Hepatocyte (in vitro differentiated cells): ENCODE measurements around the gene SOX6. TPM values are rescaled to one million over a fixed set of nuclear protein-coding genes. Genes with fewer than 3 reads are reported as not detected.

Experiments used
- DNase-seq: peaks from one replicate; pipeline ENCODE4 v3.0.0-alpha.2; 2016; ENCODE audit warnings: low spot score
- H2AFZ ChIP-seq: fragments of 200-600 bp; sonication (generic); 2 replicates; pipeline ENCODE4 v1.6.0; 2016; ENCODE audit warnings: antibody characterized with exemption, mild to moderate bottlenecking
- H3K27ac ChIP-seq: fragments of 200-600 bp; sonication (generic); 2 replicates; pipeline ENCODE4 v1.5.1; 2016; ENCODE audit warnings: mild to moderate bottlenecking
- H3K27me3 ChIP-seq: fragments of 200-600 bp; sonication (generic); 2 replicates; pipeline ENCODE4 v1.6.1; 2016
- H3K36me3 ChIP-seq: fragments of 200-600 bp; sonication (generic); replicated peaks from 2 replicates; pipeline ENCODE4 v1.5.1; 2016; ENCODE audit warnings: low read depth; ENCODE audit not compliant: insufficient read depth
- H3K4me1 ChIP-seq: fragments of 200-600 bp; sonication (generic); 2 replicates; pipeline ENCODE4 v1.5.1; 2016; ENCODE audit warnings: mild to moderate bottlenecking, moderate library complexity; ENCODE audit not compliant: insufficient read depth
- H3K4me2 ChIP-seq: fragments of 200-600 bp; sonication (generic); 2 replicates; pipeline ENCODE4 v1.6.0; 2016
- H3K4me3 ChIP-seq: fragments of 200-600 bp; sonication (generic); 2 replicates; pipeline ENCODE4 v1.5.1; 2016; ENCODE audit warnings: mild to moderate bottlenecking
- H3K79me2 ChIP-seq: fragments of 200-600 bp; sonication (generic); 2 replicates; pipeline ENCODE4 v1.6.0; 2017; ENCODE audit warnings: mild to moderate bottlenecking
- H3K9me2 ChIP-seq: fragments of 200-600 bp; sonication (generic); replicated peaks from 2 replicates; pipeline ENCODE4 v1.6.0; 2017; ENCODE audit warnings: mild to moderate bottlenecking; ENCODE audit not compliant: insufficient read depth
- H3K9me3 ChIP-seq: fragments of 200-600 bp; sonication (generic); 2 replicates; pipeline ENCODE4 v1.5.1; 2016; ENCODE audit warnings: low read depth, mild to moderate bottlenecking
- H4K20me1 ChIP-seq: fragments of 200-600 bp; sonication (generic); 2 replicates; pipeline ENCODE4 v1.6.0; 2016; ENCODE audit warnings: mild to moderate bottlenecking; ENCODE audit not compliant: insufficient read depth, poor library complexity, severe bottlenecking
- CTCF ChIP-seq: fragments of 200-600 bp; sonication (generic); IDR thresholded peaks from 2 replicates; pipeline ENCODE4 v1.5.1; 2016; ENCODE audit warnings: antibody characterized with exemption, mild to moderate bottlenecking; ENCODE audit not compliant: poor library complexity
- EZH2 ChIP-seq: fragments of 200-600 bp; sonication (generic); IDR thresholded peaks from 2 replicates; pipeline ENCODE4 v1.6.1; 2016; ENCODE audit warnings: antibody characterized with exemption, mild to moderate bottlenecking, borderline replicate concordance
- EZH2phosphoT487 ChIP-seq: fragments of 200-600 bp; sonication (generic); IDR thresholded peaks from one replicate; pipeline ENCODE4 v1.6.1; 2018; ENCODE audit warnings: antibody characterized with exemption, mild to moderate bottlenecking, low read depth, moderate library complexity; ENCODE audit not compliant: unreplicated experiment, severe bottlenecking
- WGBS: methylation state at CpG from one replicate; pipeline ENCODE4 v1.1.6; 2016; ENCODE audit warnings: low lambda C conversion rate; ENCODE audit errors: missing lambda C conversion rate; 5-methylcytosine and 5-hydroxymethylcytosine counted together
- polyA plus RNA-seq: library from polyadenylated mRNA; unstranded; fragments of >200 nt; fragmentation: Nextera tagmentation; extraction: Ambion mirVana; gene quantifications from 2 replicates; pipeline ENCODE4 v1.2.1, GENCODE V29; 2016
- total RNA-seq: library from RNA; depleted of rRNA; stranded (reverse); fragments of >200 nt; gene quantifications from 2 replicates; pipeline ENCODE4 v1.2.3, GENCODE V29; 2014

Gene SOX6
- total and polyA plus RNA-seq, 2 experiments from 2014 or later, result 23.2 to 75.7 TPM

- H4K20me1 ChIP-seq, result no peaks in the 10 kb centered on the region
- H3K27ac ChIP-seq, result no peak overlapping the region
- H3K36me3 ChIP-seq, result no peaks in the 10 kb centered on the region
- no peaks in the 10 kb centered on the region for H3K9me2 ChIP-seq
- DNase-seq, result no peak
- H3K9me3 ChIP-seq, result no peaks in the 10 kb centered on the region
- no peak overlapping the region for H3K4me2 ChIP-seq
- H3K79me2 ChIP-seq, result peaks cover 8% of the 10 kb centered on the region
- no peaks in the 10 kb centered on the region for H3K27me3 ChIP-seq
- no peaks in the 10 kb centered on the region for H3K4me1 ChIP-seq
- 85% methylated on average over 2 of the region's 2 CpGs for WGBS
- no peak overlapping the region for H3K4me3 ChIP-seq
- no peak overlapping the region for H2AFZ ChIP-seq
- TF ChIP-seq CTCF, result no peak
- TF ChIP-seq EZH2phosphoT487, result no peak
- no peak for TF ChIP-seq EZH2
These were observed 47.1 kb downstream of the SOX6 start for GRCh38 chr11:16309226-16309625.

- Histone ChIP-seq H3K27ac (no peak overlapping the region), H3K9me3 (no peaks in the 10 kb centered on the region), H3K4me2 (no peak overlapping the region), H4K20me1 (no peaks in the 10 kb centered on the region), H3K9me2 (no peaks in the 10 kb centered on the region), H3K27me3 (no peaks in the 10 kb centered on the region), H3K79me2 (peaks cover 10% of the 10 kb centered on the region), H3K4me1 (no peaks in the 10 kb centered on the region), H3K36me3 (no peaks in the 10 kb centered on the region), H3K4me3 (no peak overlapping the region), H2AFZ (no peak overlapping the region)
- 98% methylated on average over 2 of the region's 2 CpGs for WGBS
- no peak for DNase-seq
- no peak for TF ChIP-seq CTCF
- TF ChIP-seq EZH2, result no peak
These were observed 54.9 kb downstream of the SOX6 start for GRCh38 chr11:16301462-16301861.

- no peaks in the 10 kb centered on the region for H3K9me2 ChIP-seq
- no peak overlapping the region for H3K4me2 ChIP-seq
- peaks cover 10% of the 10 kb centered on the region for H3K79me2 ChIP-seq
- H3K4me3 ChIP-seq, result no peak overlapping the region
- H3K9me3 ChIP-seq, result no peaks in the 10 kb centered on the region
- no peaks in the 10 kb centered on the region for H3K27me3 ChIP-seq
- H3K27ac ChIP-seq, result no peak overlapping the region
- no peak for TF ChIP-seq EZH2
- no peaks in the 10 kb centered on the region for H4K20me1 ChIP-seq
- DNase-seq, result no peak
- no peaks in the 10 kb centered on the region for H3K4me1 ChIP-seq
- no peak overlapping the region for H2AFZ ChIP-seq
- WGBS, result 74% methylated on average over 8 of the region's 8 CpGs
- H3K36me3 ChIP-seq, result no peaks in the 10 kb centered on the region
These were observed 56.2 kb downstream of the SOX6 start for GRCh38 chr11:16299884-16300782.

GRCh38 chr11:16299390-16299789 lies 57.0 kb downstream of the SOX6 start:
- no peaks in the 10 kb centered on the region for H3K9me3 ChIP-seq
- no peaks in the 10 kb centered on the region for H3K36me3 ChIP-seq
- H3K27me3 ChIP-seq, result no peaks in the 10 kb centered on the region
- no peak overlapping the region for H3K4me2 ChIP-seq
- H2AFZ ChIP-seq, result no peak overlapping the region
- H3K4me3 ChIP-seq, result no peak overlapping the region
- WGBS, result 74% methylated on average over 4 of the region's 4 CpGs
- H3K9me2 ChIP-seq, result no peaks in the 10 kb centered on the region
- no peak for TF ChIP-seq EZH2
- TF ChIP-seq CTCF, result no peak
- TF ChIP-seq EZH2phosphoT487, result no peak
- peaks cover 8% of the 10 kb centered on the region for H3K79me2 ChIP-seq
- no peak for DNase-seq
- H3K27ac ChIP-seq, result no peak overlapping the region
- H4K20me1 ChIP-seq, result no peaks in the 10 kb centered on the region
- no peaks in the 10 kb centered on the region for H3K4me1 ChIP-seq
